HUDEP-2 (cell line): ENCODE measurements around the gene PFN1.

Experiments used
- DNase-seq, 76 experiments: peaks; one replicate each; lab custom pipeline; 2025; ENCODE audit not compliant: unreplicated experiment in 76 of 76; lab: John Stamatoyannopoulos, UW

Gene PFN1

GRCh38 chr17:4968486-4969046, 20.2 kb upstream of the PFN1 start:
- DNase-seq, result peak in 2 of 76 experiments; percentile 18 to 49

- DNase-seq, result peak in 75 of 76 experiments; percentile 52 to 98 (median 89)
Measured at GRCh38 chr17:4967539-4968485, 19.5 kb upstream of the PFN1 start, which contains the start of gene SPAG7. Gene SPAG7 (minus strand): TSS chr17:4967817. CDS start chr17:4967804, 13 bp downstream.

- peak in 75 of 76 experiments; percentile 74 to 99 (median 97) for DNase-seq
Measured at GRCh38 chr17:4966844-4967538, 18.7 kb upstream of the PFN1 start.

GRCh38 chr17:4965311-4965986, 17.1 kb upstream of the PFN1 start:
- DNase-seq, result no peak

- DNase-seq, result no peak
Measured at GRCh38 chr17:4960279-4960922, 12.1 kb upstream of the PFN1 start.

GRCh38 chr17:4959261-4959965, 11.1 kb upstream of the PFN1 start:
- no peak for DNase-seq

- DNase-seq, result no peak
Measured at GRCh38 chr17:4958102-4958501, 9.8 kb upstream of the PFN1 start.

- peak in 47 of 76 experiments; percentile 11 to 70 (median 35) for DNase-seq
Measured at GRCh38 chr17:4956493-4957061, 8.2 kb upstream of the PFN1 start.

- DNase-seq, result no peak
Measured at GRCh38 chr17:4955091-4955490, 6.8 kb upstream of the PFN1 start.

- DNase-seq, result no peak
Measured at GRCh38 chr17:4953451-4953961, 5.2 kb upstream of the PFN1 start.

- no peak for DNase-seq
Measured at GRCh38 chr17:4951486-4951885, 3.2 kb upstream of the PFN1 start.

GRCh38 chr17:4950746-4951204, 2.4 kb upstream of the PFN1 start, which contains the start of gene ENO3:
Gene ENO3 (plus strand): TSS chr17:4951119. CDS start chr17:4951830, 711 bp downstream.
- peak in 42 of 76 experiments; percentile 7 to 66 (median 32) for DNase-seq

GRCh38 chr17:4950075-4950745, 1.9 kb upstream of the PFN1 start:
- DNase-seq, result peak in 74 of 76 experiments; percentile 16 to 86 (median 66)

GRCh38 chr17:4949321-4950074, 1.2 kb upstream of the PFN1 start:
- DNase-seq, result peak in 69 of 76 experiments; percentile 13 to 82 (median 69)

- peak in 68 of 76 experiments; percentile 36 to 85 (median 62) for DNase-seq
Measured at GRCh38 chr17:4948931-4949320, 596 bp upstream of the PFN1 start.

- DNase-seq, result peak in 34 of 76 experiments; percentile 7 to 48 (median 28)
Measured at GRCh38 chr17:4947411-4948165, 742 bp downstream of the PFN1 start.

- DNase-seq, result no peak
Measured at GRCh38 chr17:4947010-4947410, 1.3 kb downstream of the PFN1 start.
